Skeletal muscle tissue (tissue), 4 donors: ENCODE results near the gene FBXO8. TPM values are rescaled to one million over a fixed set of nuclear protein-coding genes. Genes with fewer than 3 reads are reported as not detected.

ENCODE experiments used
- H3K27ac ChIP-seq: one replicate; pipeline ENCODE4 v1.7.0; 2013; ENCODE audit warnings: mild to moderate bottlenecking, low read depth, low read length, inconsistent platforms
- H3K27me3 ChIP-seq, 3 donors: one replicate each; pipeline ENCODE4 v1.7.0; 2013; ENCODE audit warnings: low read length in 3 of 3; ENCODE audit not compliant: control insufficient read depth in 3 of 3, insufficient read depth in 3 of 3
- H3K36me3 ChIP-seq, 3 donors: one replicate each; pipeline ENCODE4 v1.7.0; 2013; ENCODE audit warnings: low read length in 3 of 3; ENCODE audit not compliant: control insufficient read depth in 3 of 3, insufficient read depth in 3 of 3
- H3K4me1 ChIP-seq, 3 donors: one replicate each; pipeline ENCODE4 v1.7.0; 2013; ENCODE audit warnings: low read length in 3 of 3, mild to moderate bottlenecking in 3 of 3; ENCODE audit not compliant: control insufficient read depth in 3 of 3, insufficient read depth in 3 of 3
- H3K4me3 ChIP-seq, 3 donors: one replicate each; pipeline ENCODE4 v1.7.0; 2013; ENCODE audit warnings: low read length in 3 of 3
- H3K9ac ChIP-seq, 3 donors: one replicate each; pipeline ENCODE4 v1.7.0; 2013; ENCODE audit warnings: low read length in 3 of 3, mild to moderate bottlenecking in 3 of 3, moderate library complexity in 2 of 3, low read depth in 1 of 3
- H3K9me3 ChIP-seq, 3 donors: one replicate each; pipeline ENCODE4 v1.7.0; 2013; ENCODE audit warnings: low read length in 3 of 3; ENCODE audit not compliant: control insufficient read depth in 3 of 3
- total RNA-seq: library from RNA; depleted of rRNA; stranded (reverse); fragments of >200 nt; gene quantifications from one replicate; pipeline ENCODE4 v1.2.3, GENCODE V29; 2014
- donor health status: Osteomylitis.

Gene FBXO8
- total RNA-seq, 1 donor from 2014 or later, result 30.3 TPM

DNA sequence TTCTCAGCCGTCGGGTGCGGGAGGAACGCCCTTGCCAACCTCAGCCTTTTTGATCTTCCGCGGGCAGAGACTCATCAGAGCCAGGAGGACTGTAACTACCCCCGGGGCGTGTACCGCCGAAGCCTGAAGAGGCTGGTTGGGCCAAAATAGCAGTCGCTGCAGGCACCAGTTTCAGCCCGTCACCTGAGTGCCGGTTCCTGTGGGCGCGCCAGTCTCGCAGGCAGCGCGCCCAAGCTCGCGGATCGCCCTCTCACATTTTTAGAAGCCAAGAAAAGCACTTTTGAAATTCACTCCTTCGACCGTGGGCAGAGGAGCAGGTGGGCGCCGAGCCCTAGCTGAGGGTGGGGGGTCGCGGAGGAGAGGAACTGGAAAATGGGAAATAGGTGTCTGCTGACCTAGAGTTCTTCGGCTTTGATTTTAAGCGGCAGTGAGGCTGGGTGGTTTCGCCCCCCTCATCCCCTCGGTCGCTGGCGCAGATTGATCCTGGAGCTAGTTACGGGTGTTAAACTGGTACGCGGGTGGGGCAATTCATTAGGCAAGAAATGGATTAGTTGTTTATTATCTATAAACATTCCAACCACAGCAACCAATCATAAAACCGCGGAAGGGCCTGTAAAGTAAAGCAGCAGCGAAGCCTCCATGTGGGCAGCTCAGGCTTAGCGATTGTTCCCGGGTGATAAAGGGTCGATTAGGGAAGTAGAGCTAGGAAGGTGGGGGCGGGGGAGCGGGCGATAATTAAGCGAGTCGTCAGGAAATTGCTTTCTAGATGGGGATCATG lies 69.2 kb downstream of the FBXO8 start:
- Histone ChIP-seq H3K4me3 (peak overlapping the region; percentile 24 to 49 (median 43)), H3K9me3 (no peaks in the 10 kb centered on the region), H3K4me1 (peaks cover 27 to 33% (median 31%) of the 10 kb centered on the region in 3 donors), H3K9ac (peak overlapping the region in 1 of 3 donors; percentile 3), H3K27ac (no peak overlapping the region), H3K27me3 (peaks cover 68 to 72% (median 72%) of the 10 kb centered on the region in 3 donors), H3K36me3 (no peaks in the 10 kb centered on the region)

GRCh38 chr4:174213731-174214100 lies 69.8 kb downstream of the FBXO8 start:
- H3K9ac ChIP-seq, result no peak overlapping the region
- no peaks in the 10 kb centered on the region for H3K36me3 ChIP-seq
- peaks cover 68 to 71% (median 70%) of the 10 kb centered on the region in 3 donors for H3K27me3 ChIP-seq
- no peak overlapping the region for H3K27ac ChIP-seq
- peaks cover 27 to 33% (median 31%) of the 10 kb centered on the region in 3 donors for H3K4me1 ChIP-seq
- H3K4me3 ChIP-seq, result peak overlapping the region in 2 of 3 donors; percentile 43 to 49
- no peaks in the 10 kb centered on the region for H3K9me3 ChIP-seq

DNA sequence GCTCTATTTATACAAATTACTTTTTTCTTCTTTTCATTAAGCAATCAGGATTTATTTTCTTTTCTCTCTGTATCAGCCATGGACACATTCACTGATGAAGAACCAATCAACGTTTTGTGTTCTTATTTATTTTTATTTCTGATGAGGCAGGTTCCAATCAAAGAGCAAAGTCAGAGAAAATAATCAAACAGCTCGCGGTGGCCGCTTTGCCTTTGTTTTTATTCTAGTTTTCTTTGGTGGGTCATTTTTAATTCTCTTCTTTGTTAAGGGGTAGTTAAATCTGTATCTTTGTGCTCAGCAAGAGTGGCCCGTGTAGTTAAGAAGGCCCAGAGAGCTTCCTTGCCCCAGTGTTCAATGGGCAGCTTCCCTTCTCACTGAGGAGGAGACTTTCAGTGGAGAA lies 71.4 kb downstream of the FBXO8 start:
- H3K4me1 ChIP-seq, result peaks cover 14 to 21% (median 19%) of the 10 kb centered on the region in 3 donors
- H3K36me3 ChIP-seq, result no peaks in the 10 kb centered on the region
- no peaks in the 10 kb centered on the region for H3K9me3 ChIP-seq
- H3K4me3 ChIP-seq, result no peak overlapping the region
- no peak overlapping the region for H3K27ac ChIP-seq
- H3K27me3 ChIP-seq, result peaks cover 54 to 55% (median 55%) of the 10 kb centered on the region in 3 donors
- no peak overlapping the region for H3K9ac ChIP-seq

GRCh38 chr4:174211622-174212044 lies 71.8 kb downstream of the FBXO8 start:
- H3K36me3 ChIP-seq, result no peaks in the 10 kb centered on the region

GRCh38 chr4:174210952-174211490 lies 72.4 kb downstream of the FBXO8 start:
- no peaks in the 10 kb centered on the region for H3K36me3 ChIP-seq
- no peak overlapping the region for H3K9ac ChIP-seq
- peaks cover 11 to 12% (median 12%) of the 10 kb centered on the region in 3 donors for H3K4me1 ChIP-seq
- H3K9me3 ChIP-seq, result no peaks in the 10 kb centered on the region
- H3K27me3 ChIP-seq, result peaks cover 43 to 45% (median 44%) of the 10 kb centered on the region in 3 donors
- no peak overlapping the region for H3K27ac ChIP-seq
- no peak overlapping the region for H3K4me3 ChIP-seq

More at GRCh38 chr4:174211622-174212044, 71.8 kb downstream of the FBXO8 start:
- Histone ChIP-seq H3K4me1 (peaks cover 12 to 17% (median 15%) of the 10 kb centered on the region in 3 donors), H3K4me3 (no peak overlapping the region), H3K9me3 (no peaks in the 10 kb centered on the region), H3K9ac (no peak overlapping the region), H3K27me3 (peaks cover 50% of the 10 kb centered on the region in 3 donors), H3K27ac (no peak overlapping the region)

- Histone ChIP-seq H3K9ac (no peak overlapping the region), H3K36me3 (no peaks in the 10 kb centered on the region), H3K27me3 (peaks cover 37 to 45% (median 38%) of the 10 kb centered on the region in 3 donors), H3K27ac (no peak overlapping the region), H3K4me3 (no peak overlapping the region), H3K9me3 (no peaks in the 10 kb centered on the region), H3K4me1 (peaks cover 11 to 12% (median 12%) of the 10 kb centered on the region in 3 donors)
Observed at GRCh38 chr4:174210354-174210753, 73.1 kb downstream of the FBXO8 start.

- no peak overlapping the region for H3K4me3 ChIP-seq
- no peak overlapping the region for H3K27ac ChIP-seq
- H3K9me3 ChIP-seq, result no peaks in the 10 kb centered on the region
- H3K4me1 ChIP-seq, result peaks cover 7 to 9% (median 7%) of the 10 kb centered on the region in 3 donors
- H3K9ac ChIP-seq, result no peak overlapping the region
- H3K36me3 ChIP-seq, result no peaks in the 10 kb centered on the region
- H3K27me3 ChIP-seq, result peaks cover 30 to 43% (median 30%) of the 10 kb centered on the region in 3 donors
Observed at GRCh38 chr4:174209341-174209740, 74.1 kb downstream of the FBXO8 start.

DNA sequence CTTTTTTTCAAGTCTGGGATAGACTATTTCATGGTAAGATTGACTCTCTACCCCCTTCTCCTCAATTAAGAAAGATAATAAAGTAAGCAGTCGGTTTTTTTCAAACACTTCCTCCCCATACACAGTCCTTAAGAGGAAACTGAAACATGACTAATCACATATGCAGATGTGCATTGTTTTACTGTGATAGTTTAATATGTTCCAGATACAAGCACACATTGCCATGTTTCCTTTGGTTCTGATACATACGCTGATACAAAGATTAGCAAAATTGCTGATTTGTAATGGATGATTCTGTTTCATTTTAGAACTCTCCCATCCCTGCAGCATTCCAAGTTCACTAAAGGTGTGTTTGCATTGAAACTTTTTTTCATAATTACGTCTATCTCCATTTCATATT lies 76.1 kb downstream of the FBXO8 start:
- Histone ChIP-seq H3K27me3 (peaks cover 13 to 31% (median 16%) of the 10 kb centered on the region in 3 donors), H3K9ac (no peak overlapping the region), H3K4me1 (no peaks in the 10 kb centered on the region), H3K9me3 (no peaks in the 10 kb centered on the region), H3K27ac (no peak overlapping the region), H3K36me3 (no peaks in the 10 kb centered on the region), H3K4me3 (no peak overlapping the region)

DNA sequence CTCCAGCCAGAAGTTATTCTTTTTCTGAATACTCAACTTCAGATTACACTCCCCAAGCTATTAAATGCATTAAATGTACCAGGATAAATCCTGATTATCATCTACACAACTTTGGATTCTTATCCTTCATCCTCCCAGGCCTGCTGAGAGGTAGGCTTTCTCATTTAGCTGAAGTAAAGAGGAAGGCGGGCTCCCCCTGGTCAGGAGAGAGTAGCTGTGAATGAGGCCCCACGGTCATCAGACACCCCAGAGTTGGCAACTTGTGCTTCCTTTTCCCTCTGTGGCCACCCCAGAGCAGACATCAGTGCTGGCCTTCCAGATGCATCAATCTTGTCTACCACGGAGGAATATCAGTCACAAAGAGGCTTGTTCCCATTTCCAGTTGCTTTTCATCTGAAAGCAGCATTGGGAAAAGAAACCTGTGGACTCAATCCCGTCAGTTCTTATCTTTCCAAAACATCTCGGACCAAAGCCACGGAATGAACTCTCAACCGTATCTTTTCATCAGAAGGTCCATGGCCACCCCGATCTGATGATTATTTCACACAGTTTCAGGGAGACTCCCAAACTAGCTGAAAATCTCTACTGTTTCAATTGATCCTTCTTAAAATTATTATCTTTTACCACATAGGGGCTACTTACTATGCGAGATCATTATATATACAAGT lies 79.2 kb downstream of the FBXO8 start:
- Histone ChIP-seq H3K9me3 (no peaks in the 10 kb centered on the region), H3K27me3 (peaks cover 0 to 18% (median 7%) of the 10 kb centered on the region in 3 donors), H3K4me1 (no peaks in the 10 kb centered on the region), H3K9ac (no peak overlapping the region), H3K36me3 (no peaks in the 10 kb centered on the region), H3K27ac (no peak overlapping the region), H3K4me3 (no peak overlapping the region)

DNA sequence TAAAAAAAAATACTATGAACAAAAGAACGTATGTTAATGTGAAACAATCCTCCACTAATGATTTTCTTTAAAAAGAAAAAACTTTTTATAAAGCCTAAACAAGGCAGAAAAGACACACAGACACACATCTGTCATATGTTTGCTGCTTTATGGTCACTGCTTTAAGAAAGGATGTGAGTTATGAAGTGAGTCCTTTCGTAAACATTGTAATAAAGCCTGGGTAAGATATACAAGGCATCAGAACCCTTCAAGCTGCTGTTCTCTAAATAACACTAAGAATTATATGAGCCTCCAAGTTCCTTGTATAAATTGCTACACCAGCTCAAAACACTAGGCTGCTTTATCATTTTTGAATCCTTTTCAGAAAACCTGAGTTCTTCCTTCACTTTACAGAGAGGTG lies 81.6 kb downstream of the FBXO8 start:
- no peaks in the 10 kb centered on the region for H3K9me3 ChIP-seq
- no peaks in the 10 kb centered on the region for H3K36me3 ChIP-seq
- no peaks in the 10 kb centered on the region for H3K4me1 ChIP-seq
- H3K9ac ChIP-seq, result no peak overlapping the region
- peaks cover 0 to 24% (median 4%) of the 10 kb centered on the region in 3 donors for H3K27me3 ChIP-seq
- H3K27ac ChIP-seq, result no peak overlapping the region
- no peak overlapping the region for H3K4me3 ChIP-seq
